NCI-H82 treated with DMSO at 0.1 percent for 48 hours (cell line): ENCODE results near the gene FNDC7.
A peak's percentile ranks its signal among the peaks of the same experiment; 100 is the strongest.
"Not testable (repeated sequence)": the region's sequence is repeated elsewhere in the genome, so short reads cannot be mapped to it uniquely, and the experiment has no call there.

ENCODE experiments used
- DNase-seq: peaks from one replicate; lab custom pipeline; 2025; ENCODE audit not compliant: unreplicated experiment; lab: John Stamatoyannopoulos, UW

Gene FNDC7, protein sequence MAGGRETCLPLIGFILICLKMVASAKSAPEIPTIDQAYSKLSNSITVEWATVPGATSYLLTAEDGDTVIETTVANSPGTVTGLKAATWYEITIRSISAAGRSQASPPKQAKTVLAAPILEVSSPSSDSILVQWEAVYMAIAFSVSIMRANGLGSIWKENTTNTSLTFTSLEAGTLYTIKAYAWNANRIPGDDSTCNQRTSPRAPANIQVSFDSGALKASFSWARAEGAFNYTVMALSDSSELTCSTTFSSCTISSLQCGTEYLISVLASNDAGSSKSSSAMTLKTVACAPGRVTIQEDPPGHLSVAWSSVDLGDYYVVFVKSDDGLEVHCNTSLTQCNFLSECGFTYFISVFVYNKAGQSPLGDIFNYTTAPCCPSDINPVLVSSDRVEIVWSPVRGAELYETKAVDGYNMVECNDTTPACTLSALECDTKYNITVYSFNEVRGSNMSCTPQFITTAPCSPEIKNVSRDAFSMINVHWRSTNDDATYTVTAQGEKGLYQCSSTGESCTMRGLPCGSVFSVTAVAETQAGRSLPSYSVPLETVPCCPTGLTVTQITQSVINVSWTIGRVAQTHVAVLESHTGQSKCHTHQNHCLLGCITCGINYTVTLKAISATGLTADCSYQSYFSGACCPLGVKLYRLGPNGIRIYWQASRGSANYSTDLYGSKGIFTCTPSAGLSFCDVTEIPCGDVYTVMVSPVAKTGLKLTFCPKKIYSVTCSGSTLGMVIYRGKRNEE

GRCh38 chr1:108712606-108713150, at the start of gene FNDC7:
Gene FNDC7 (plus strand): TSS chr1:108712908. CDS start chr1:108712934, 26 bp downstream.
- no peak for DNase-seq

- peak; percentile 26 for DNase-seq
Measured at GRCh38 chr1:108663074-108663473, 49.6 kb upstream of the FNDC7 start.

GRCh38 chr1:108664481-108664880, 48.2 kb upstream of the FNDC7 start:
- DNase-seq: no peak

GRCh38 chr1:108665067-108665466, 47.6 kb upstream of the FNDC7 start:
- DNase-seq: no peak

GRCh38 chr1:108665771-108666170, 46.9 kb upstream of the FNDC7 start:
- no peak for DNase-seq

GRCh38 chr1:108667422-108667821, 45.3 kb upstream of the FNDC7 start:
- DNase-seq: not testable (repeated sequence)

DNA sequence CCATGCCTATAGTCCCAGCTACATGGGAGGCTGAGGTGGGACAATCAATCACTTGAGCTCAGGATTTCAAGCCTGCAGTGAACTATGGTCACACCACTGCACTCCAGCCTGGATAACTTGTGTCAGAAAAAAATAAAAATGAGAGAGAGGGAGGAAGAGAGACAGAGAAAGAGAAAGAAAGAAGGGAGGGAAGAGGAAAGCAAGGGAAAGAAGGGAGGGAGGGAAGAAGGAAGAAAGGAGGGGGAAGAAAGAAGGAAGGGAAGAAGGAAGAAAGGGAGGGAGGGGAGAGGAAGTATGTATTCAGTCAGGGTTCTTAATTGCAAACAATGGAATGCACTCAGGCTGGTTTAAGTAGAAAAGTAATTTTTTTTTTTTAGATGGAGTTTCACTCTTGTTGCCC, 43.9 kb upstream of the FNDC7 start:
- DNase-seq: no peak

DNA sequence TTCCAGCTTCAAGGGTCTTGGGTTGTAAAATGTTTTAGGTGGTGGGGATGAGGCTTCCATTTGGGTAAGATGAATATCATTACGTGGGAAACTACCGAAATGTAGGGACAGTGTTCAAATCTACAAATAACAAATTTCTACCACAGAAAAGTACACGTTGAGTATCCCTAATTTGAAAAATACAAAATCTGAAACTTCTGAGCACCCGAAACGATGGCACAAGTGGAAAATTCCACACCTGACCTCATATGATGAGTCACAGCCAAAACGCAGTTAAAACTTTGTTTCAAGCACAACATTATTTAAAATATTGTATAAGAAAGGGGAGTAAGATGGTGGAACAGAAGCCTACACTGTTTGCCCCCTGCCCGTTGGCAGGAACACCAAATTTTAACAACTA, 43.0 kb upstream of the FNDC7 start:
- no peak for DNase-seq

DNA sequence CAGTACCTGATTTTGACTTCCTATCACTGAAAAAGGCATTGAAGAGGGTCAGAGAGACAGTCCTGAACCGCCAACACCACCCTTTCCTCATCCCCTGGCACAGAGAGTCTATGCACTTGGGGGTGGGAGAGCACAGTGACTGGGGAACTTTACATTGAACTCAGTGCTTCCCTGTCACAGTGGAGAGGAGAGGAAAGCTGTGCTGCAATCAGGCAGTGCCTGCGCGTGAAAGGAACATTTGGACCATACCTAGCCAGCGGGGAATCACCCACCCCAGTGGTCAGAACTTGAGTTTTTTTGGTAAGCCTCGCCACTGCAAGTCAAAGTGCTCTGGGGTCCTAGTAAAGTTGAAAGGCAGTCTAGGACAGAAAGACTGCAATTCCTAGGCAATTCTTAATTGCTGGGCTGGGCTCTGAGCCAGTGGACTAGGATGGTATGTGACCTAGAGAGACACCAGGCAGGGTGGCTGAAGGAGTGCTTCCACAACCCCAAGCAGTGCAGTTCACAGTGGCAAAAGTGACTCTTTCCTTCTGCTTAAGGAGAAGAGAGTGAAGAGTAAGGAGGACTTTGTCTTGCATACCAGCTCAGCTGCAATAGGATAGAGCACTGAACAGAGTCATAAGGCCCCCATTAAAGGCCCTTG, 42.5 kb upstream of the FNDC7 start:
- DNase-seq: no peak

- no peak for DNase-seq
Measured at GRCh38 chr1:108671143-108671542, 41.6 kb upstream of the FNDC7 start.

- no peak for DNase-seq
Measured at GRCh38 chr1:108678706-108679105, 34.0 kb upstream of the FNDC7 start.

DNA sequence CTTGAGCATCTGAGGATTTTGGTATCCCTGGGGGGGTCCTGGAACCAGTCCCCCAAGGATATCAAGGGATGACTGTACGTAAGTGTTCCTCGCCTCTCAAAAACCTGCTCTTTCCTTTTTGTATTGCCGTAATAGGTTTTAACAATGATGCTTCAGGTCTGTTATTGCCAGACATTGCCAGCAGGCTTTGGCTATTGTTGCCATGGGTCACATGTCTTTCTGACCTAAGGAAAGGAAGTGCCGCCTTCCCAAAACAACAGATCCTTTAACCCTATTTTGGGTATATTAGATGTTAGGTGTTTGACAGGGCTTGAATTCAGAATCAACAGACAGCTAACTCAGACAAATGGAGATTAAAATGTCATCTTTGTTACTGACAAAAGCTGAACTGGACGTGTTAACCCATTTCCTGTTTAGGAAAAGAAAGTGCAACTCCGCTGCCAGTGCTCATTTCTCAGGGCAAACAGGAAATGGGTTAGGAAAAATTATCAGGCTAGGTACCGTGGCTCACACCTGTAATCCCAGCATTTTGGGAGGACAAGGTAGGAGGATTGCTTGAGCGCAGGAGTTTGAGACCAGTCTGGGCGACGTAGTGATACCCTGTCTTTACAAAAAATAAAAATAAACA, 33.0 kb upstream of the FNDC7 start:
- no peak for DNase-seq

DNA sequence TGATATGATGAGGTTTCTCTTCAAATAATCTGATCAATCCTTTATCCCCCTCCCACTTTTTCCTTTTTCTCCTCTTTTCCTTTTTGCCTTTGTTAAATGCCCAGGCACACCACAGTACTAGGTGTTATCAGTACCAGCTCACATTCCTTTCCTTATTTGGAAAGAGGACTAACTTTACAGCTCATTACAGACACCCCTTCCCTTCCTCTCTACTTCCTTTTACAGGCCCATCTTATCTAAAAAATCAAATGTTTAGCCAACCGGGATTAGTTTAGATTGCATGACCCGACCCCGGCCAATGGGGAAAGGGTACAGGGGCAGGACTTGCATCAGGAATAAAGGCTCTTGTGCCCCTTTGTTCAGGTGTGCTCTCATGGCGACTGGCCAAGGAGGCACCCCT, 31.0 kb upstream of the FNDC7 start:
- not testable (repeated sequence) for DNase-seq

DNA sequence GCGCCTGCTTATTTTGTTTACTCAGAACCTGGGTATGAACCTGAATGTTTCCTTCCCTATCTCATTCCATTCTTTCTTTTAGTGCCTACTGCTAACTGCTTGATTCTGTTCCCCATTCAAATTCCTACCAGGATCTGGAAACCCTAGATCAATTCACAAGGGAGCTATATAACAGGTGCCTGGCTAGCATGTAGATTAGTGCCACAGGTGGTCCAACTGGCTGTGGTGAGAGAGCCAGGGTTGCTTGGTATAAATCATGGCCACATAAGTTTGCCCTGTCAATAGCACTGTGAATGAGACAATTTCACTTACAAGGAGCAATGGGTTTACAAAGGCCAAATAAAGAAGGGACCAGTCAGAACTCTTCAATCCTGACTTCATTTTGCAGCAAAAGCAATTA, 27.2 kb upstream of the FNDC7 start:
- no peak for DNase-seq

DNA sequence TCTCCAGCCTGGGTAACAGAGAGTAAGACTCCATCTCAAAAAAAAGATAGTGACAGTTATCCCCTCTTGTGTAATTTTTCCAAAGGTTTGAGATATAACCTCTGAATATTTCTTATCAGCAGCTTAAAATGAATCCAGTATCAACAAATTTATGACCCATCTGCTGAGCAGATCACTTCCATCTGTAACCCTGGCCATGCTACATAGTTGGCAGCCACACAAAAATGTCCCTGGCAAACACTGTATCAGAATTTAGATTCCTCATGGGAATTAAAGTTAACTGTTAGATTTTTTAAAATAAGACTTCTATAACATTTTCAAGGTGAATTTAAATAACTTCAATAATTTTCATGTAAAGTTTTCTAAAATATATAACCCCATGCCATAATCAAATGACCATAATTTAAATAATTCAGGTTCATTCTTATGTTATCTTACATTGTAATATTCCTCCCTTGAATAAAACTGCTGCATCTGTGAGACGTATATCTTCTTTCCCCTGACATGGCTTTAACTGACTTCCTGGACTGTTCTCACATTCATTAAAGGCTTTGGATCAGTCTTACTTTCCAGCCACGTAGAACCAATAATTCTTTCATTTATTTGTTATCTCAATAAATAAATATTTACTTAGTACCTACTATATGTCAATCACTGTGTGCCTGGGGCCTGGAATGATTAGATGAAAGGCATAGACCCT, 25.9 kb upstream of the FNDC7 start:
- no peak for DNase-seq

GRCh38 chr1:108691128-108691941, 21.4 kb upstream of the FNDC7 start:
- DNase-seq: no peak

GRCh38 chr1:108691942-108692723, 20.6 kb upstream of the FNDC7 start, which contains the start of gene PRPF38B:
Gene PRPF38B (plus strand): TSS chr1:108692310. CDS start chr1:108692592, 282 bp downstream.
- DNase-seq: peak; percentile 86

DNA sequence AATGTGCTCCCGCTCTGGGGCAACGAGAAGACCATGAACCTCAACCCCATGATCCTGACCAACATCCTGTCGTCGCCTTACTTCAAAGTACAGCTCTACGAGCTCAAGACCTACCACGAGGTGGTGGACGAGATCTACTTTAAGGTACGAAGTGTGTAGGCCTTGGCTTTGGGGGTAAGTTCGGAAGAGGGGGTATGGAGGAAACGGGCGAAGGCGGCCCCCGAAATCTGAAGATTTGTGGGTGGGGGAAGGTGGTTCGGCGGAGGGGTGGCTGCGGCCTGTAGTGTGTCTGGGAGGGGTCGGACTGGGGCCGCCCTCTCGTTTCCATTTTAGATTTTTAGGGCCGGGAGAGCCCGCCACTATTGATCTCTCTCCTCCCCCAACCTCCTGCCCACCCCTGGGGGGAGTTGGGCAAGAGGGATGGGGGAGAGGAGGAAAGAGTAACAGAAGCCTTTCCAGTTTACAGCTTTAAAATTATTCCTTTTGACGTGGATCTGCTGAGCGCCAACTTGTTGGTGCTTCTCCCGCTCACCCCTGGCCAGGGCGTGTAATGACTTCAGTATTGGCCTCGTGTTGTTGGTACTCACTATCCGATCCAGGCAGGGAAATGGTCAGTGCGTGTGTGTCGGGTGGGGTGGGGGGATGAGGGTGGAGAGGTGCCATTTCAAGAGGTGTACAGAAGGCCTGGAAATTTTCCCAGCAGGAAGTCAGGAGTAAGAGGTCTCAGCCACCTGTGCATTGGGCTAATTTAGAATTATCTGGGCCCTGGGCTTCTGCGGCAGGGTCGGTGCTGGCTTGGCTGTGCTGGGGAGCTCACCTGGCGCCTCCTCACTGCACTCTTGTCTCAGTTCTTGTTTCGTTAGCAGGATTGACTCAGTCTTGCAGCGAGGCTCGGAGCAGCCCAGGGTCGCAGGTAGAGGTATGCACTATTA, 19.7 kb upstream of the FNDC7 start:
- peak; percentile 26 for DNase-seq
